ENCODE results near the gene SELENOM. TPM values are rescaled to one million over a fixed set of nuclear protein-coding genes. Genes with fewer than 3 reads are reported as not detected.

SELENOM gene
- total RNA-seq, 1 experiment from 2014 or later: 2.0 TPM

DNA sequence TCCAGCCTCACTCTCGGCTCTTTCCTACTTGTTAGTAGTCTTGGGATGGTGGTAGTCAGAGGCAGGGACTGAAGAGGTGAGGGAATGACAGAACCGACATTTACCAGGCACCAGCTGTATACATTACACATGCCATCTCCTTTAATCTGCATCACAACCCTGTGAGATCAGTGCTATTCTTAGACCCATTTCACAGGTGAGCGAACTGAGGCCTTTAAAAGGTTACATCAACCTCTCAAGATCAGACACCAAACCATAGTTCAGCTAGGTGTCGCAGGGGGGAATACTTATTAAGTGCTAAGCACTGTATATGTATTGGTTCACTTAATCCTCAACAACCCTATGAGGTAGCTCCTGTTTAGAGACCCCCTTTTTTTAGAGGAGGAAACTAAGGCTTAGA is 27.3 kb upstream of the SELENOM start:
- Histone ChIP-seq H3K9me3 (no peaks in the 10 kb centered on the region), H3K27me3 (replicated peaks; ENCODE audit: control insufficient read depth, insufficient read depth, low read length) (no peaks in the 10 kb centered on the region), H3K4me3 (ENCODE audit: low read depth, low read length) (no peak overlapping the region), H3K36me3 (ENCODE audit: control insufficient read depth, insufficient read depth, low read length) (no peaks in the 10 kb centered on the region), H3K4me1 (no peaks in the 10 kb centered on the region)
- CTCF ChIA-PET: no interaction called here
- BruUV-seq (replicated peaks): no TSS peak
- H3K27me3 Mint-ChIP-seq (ENCODE audit: insufficient read depth, unreplicated experiment): peaks cover under 1% of the 10 kb centered on the region
- no peaks in the 10 kb centered on the region for H3K36me3 Mint-ChIP-seq (ENCODE audit: insufficient read depth, unreplicated experiment)
- H3K4me1 Mint-ChIP-seq (ENCODE audit: low read depth, unreplicated experiment): no peaks in the 10 kb centered on the region
- TF ChIP-seq, protein P1, sequence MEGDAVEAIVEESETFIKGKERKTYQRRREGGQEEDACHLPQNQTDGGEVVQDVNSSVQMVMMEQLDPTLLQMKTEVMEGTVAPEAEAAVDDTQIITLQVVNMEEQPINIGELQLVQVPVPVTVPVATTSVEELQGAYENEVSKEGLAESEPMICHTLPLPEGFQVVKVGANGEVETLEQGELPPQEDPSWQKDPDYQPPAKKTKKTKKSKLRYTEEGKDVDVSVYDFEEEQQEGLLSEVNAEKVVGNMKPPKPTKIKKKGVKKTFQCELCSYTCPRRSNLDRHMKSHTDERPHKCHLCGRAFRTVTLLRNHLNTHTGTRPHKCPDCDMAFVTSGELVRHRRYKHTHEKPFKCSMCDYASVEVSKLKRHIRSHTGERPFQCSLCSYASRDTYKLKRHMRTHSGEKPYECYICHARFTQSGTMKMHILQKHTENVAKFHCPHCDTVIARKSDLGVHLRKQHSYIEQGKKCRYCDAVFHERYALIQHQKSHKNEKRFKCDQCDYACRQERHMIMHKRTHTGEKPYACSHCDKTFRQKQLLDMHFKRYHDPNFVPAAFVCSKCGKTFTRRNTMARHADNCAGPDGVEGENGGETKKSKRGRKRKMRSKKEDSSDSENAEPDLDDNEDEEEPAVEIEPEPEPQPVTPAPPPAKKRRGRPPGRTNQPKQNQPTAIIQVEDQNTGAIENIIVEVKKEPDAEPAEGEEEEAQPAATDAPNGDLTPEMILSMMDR (IDR thresholded peaks at IDR 0.05; ENCODE audit: insufficient read depth in 1 of 2, low read depth in 1 of 2, low read length in 1 of 2, severe bottlenecking in 1 of 2, unreplicated experiment in 1 of 2): no peak
- DNase-seq: no peak
- POLR2A ChIA-PET: no interaction called here
- intact Hi-C loops (cut with micrococcal nuclease; ENCODE audit: unreplicated experiment): no loop called here
- H3K9me3 Mint-ChIP-seq (ENCODE audit: unreplicated experiment): no peaks in the 10 kb centered on the region
- H3K4me3 Mint-ChIP-seq (ENCODE audit: unreplicated experiment): no peak overlapping the region
- H3K27ac Mint-ChIP-seq (ENCODE audit: unreplicated experiment): no peak overlapping the region

DNA sequence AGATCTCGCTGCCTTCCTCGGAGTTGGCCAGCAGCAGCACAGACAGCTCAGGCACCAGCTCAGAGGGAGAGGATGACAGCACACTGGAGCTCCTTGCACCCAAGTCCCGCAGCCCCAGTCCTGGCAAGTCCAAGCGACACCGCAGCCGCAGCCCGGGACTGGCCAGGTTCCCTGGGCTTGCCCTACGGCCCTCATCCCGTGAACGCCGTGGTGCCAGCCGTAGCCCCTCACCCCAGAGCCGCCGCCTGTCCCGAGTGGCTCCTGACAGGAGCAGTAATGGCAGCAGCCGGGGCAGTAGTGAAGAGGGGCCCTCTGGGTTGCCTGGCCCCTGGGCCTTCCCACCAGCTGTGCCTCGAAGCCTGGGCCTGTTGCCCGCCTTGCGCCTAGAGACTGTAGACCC is 26.5 kb upstream of the SELENOM start:
- H3K4me1 ChIP-seq: no peaks in the 10 kb centered on the region
- no peaks in the 10 kb centered on the region for H3K36me3 ChIP-seq (ENCODE audit: control insufficient read depth, insufficient read depth, low read length)
- TF ChIP-seq, protein P1 (IDR thresholded peaks at IDR 0.05; ENCODE audit: insufficient read depth in 1 of 2, low read depth in 1 of 2, low read length in 1 of 2, severe bottlenecking in 1 of 2, unreplicated experiment in 1 of 2): no peak
- Mint-ChIP-seq H3K4me3 (ENCODE audit: unreplicated experiment) (no peak overlapping the region), H3K4me1 (ENCODE audit: low read depth, unreplicated experiment) (no peaks in the 10 kb centered on the region), H3K27ac (ENCODE audit: unreplicated experiment) (no peak overlapping the region), H3K9me3 (ENCODE audit: unreplicated experiment) (no peaks in the 10 kb centered on the region), H3K36me3 (ENCODE audit: insufficient read depth, unreplicated experiment) (no peaks in the 10 kb centered on the region), H3K27me3 (ENCODE audit: insufficient read depth, unreplicated experiment) (no peaks in the 10 kb centered on the region)
- CTCF ChIA-PET: no interaction called here
- intact Hi-C loops (cut with micrococcal nuclease; ENCODE audit: unreplicated experiment): no loop called here
- POLR2A ChIA-PET: no interaction called here
- no peaks in the 10 kb centered on the region for H3K27me3 ChIP-seq (replicated peaks; ENCODE audit: control insufficient read depth, insufficient read depth, low read length)
- DNase-seq: no peak
- no peak overlapping the region for H3K4me3 ChIP-seq (ENCODE audit: low read depth, low read length)
- no TSS peak for BruUV-seq (replicated peaks)
- no peaks in the 10 kb centered on the region for H3K9me3 ChIP-seq

DNA sequence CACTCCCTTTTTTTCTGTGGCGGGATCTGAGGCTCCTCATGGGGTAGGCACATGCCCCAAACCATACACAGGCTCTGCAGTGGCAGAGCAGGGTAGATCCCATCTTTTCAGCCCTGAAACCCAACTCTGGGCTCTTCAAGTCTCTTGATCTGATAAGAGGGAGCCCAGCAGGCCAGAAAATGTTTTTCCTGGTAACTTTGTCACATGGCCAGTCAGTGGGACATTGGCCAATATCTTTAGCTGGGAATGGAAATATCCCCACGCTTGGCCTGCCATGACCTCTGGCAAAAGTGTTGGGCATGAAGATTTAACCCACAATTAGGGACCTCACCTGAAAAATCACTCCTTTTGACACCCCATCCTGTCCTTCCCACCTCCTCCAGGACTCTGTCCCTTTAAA is 23.5 kb upstream of the SELENOM start:
- no peaks in the 10 kb centered on the region for H3K36me3 ChIP-seq (ENCODE audit: control insufficient read depth, insufficient read depth, low read length)
- intact Hi-C loops (cut with micrococcal nuclease; ENCODE audit: unreplicated experiment): no loop called here
- ChIA-PET POLR2A (no interaction called here), CTCF (no interaction called here)
- Mint-ChIP-seq H3K4me3 (ENCODE audit: unreplicated experiment) (no peak overlapping the region), H3K9me3 (ENCODE audit: unreplicated experiment) (no peaks in the 10 kb centered on the region), H3K27ac (ENCODE audit: unreplicated experiment) (no peak overlapping the region), H3K36me3 (ENCODE audit: insufficient read depth, unreplicated experiment) (no peaks in the 10 kb centered on the region), H3K4me1 (ENCODE audit: low read depth, unreplicated experiment) (no peaks in the 10 kb centered on the region), H3K27me3 (ENCODE audit: insufficient read depth, unreplicated experiment) (no peaks in the 10 kb centered on the region)
- H3K27me3 ChIP-seq (replicated peaks; ENCODE audit: control insufficient read depth, insufficient read depth, low read length): no peaks in the 10 kb centered on the region
- H3K9me3 ChIP-seq: no peaks in the 10 kb centered on the region
- no peaks in the 10 kb centered on the region for H3K4me1 ChIP-seq
- H3K4me3 ChIP-seq (ENCODE audit: low read depth, low read length): no peak overlapping the region
- TF ChIP-seq, protein P1 (IDR thresholded peaks at IDR 0.05; ENCODE audit: insufficient read depth in 1 of 2, low read depth in 1 of 2, low read length in 1 of 2, severe bottlenecking in 1 of 2, unreplicated experiment in 1 of 2): no peak
- DNase-seq: no peak
- BruUV-seq (replicated peaks): no TSS peak
